H9 (cell line): ENCODE results near the gene TNIK. TPM values are rescaled to one million over a fixed set of nuclear protein-coding genes. Genes with fewer than 3 reads are reported as not detected.

Experiments
- DNase-seq: peaks from one replicate; pipeline ENCODE4 v3.0.0-alpha.2; 2017
- H2AFZ ChIP-seq: one replicate; pipeline ENCODE4 v1.6.1; 2013; ENCODE audit warnings: mild to moderate bottlenecking, low read length, control low read depth, moderate library complexity
- H2AK5ac ChIP-seq: 2 replicates; pipeline ENCODE4 v1.6.1; 2013; ENCODE audit warnings: low read length, control low read depth, mixed read lengths; ENCODE audit not compliant: insufficient read length
- H2BK120ac ChIP-seq: one replicate; pipeline ENCODE4 v1.6.1; 2013; ENCODE audit warnings: low read depth, mild to moderate bottlenecking, low read length, control low read depth, inconsistent platforms; ENCODE audit not compliant: poor library complexity, severe bottlenecking
- H2BK12ac ChIP-seq: 2 replicates; pipeline ENCODE4 v1.6.1; 2013; ENCODE audit warnings: low read length, control low read depth, mixed read lengths, low read depth; ENCODE audit not compliant: insufficient read length
- H2BK15ac ChIP-seq: 2 replicates; pipeline ENCODE4 v1.6.1; 2013; ENCODE audit warnings: low read depth, low read length, control low read depth
- H2BK20ac ChIP-seq: one replicate; pipeline ENCODE4 v1.6.1; 2013; ENCODE audit warnings: low read depth, mild to moderate bottlenecking, low read length, control low read depth, inconsistent platforms; ENCODE audit not compliant: poor library complexity, severe bottlenecking
- H2BK5ac ChIP-seq: 2 replicates; pipeline ENCODE4 v1.6.1; 2013; ENCODE audit warnings: low read length, control low read depth, mixed read lengths; ENCODE audit not compliant: insufficient read length
- H3K14ac ChIP-seq: 2 replicates; pipeline ENCODE4 v1.6.1; 2013; ENCODE audit warnings: low read length, control low read depth; ENCODE audit not compliant: insufficient read depth
- H3K18ac ChIP-seq: 2 replicates; pipeline ENCODE4 v1.6.1; 2013; ENCODE audit warnings: low read depth, mild to moderate bottlenecking, mixed read lengths, low read length, control low read depth; ENCODE audit not compliant: insufficient read length
- H3K23ac ChIP-seq: 2 replicates; pipeline ENCODE4 v1.6.1; 2013; ENCODE audit warnings: low read length, control low read depth, mixed read lengths, low read depth; ENCODE audit not compliant: insufficient read length
- H3K23me2 ChIP-seq: 2 replicates; pipeline ENCODE4 v1.6.1; 2013; ENCODE audit warnings: low read depth, mild to moderate bottlenecking, mixed read lengths, low read length, control low read depth; ENCODE audit not compliant: insufficient read length, poor library complexity, severe bottlenecking
- H3K27ac ChIP-seq: 2 replicates; pipeline ENCODE4 v1.5.1; 2013; ENCODE audit warnings: low read length, control low read depth, mixed read lengths, low read depth; ENCODE audit not compliant: insufficient read length
- H3K27me3 ChIP-seq: 2 replicates; pipeline ENCODE4 v1.6.1; 2013; ENCODE audit warnings: low read length, control low read depth, inconsistent platforms; ENCODE audit not compliant: insufficient read depth
- H3K4ac ChIP-seq: 2 replicates; pipeline ENCODE4 v1.6.1; 2013; ENCODE audit warnings: low read depth, mild to moderate bottlenecking, control low read depth, inconsistent platforms, low read length, moderate library complexity
- H3K4me1 ChIP-seq: 2 replicates; pipeline ENCODE4 v1.6.1; 2013; ENCODE audit warnings: low read length, control low read depth, inconsistent platforms; ENCODE audit not compliant: insufficient read depth
- H3K4me2 ChIP-seq: 2 replicates; pipeline ENCODE4 v1.6.1; 2013; ENCODE audit warnings: low read length, control low read depth, mixed read lengths; ENCODE audit not compliant: insufficient read length, insufficient read depth
- H3K56ac ChIP-seq: 2 replicates; pipeline ENCODE4 v1.6.1; 2013; ENCODE audit warnings: low read depth, mild to moderate bottlenecking, mixed read lengths, low read length, control low read depth; ENCODE audit not compliant: insufficient read length
- H3K79me1 ChIP-seq: 2 replicates; pipeline ENCODE4 v1.6.1; 2013; ENCODE audit warnings: low read depth, mild to moderate bottlenecking, moderate library complexity, low read length, control low read depth, inconsistent platforms; ENCODE audit not compliant: insufficient read depth, poor library complexity, severe bottlenecking
- H3K79me2 ChIP-seq: 2 replicates; pipeline ENCODE4 v1.6.1; 2013; ENCODE audit warnings: low read length, control low read depth, inconsistent platforms; ENCODE audit not compliant: insufficient read depth
- H3K9ac ChIP-seq: 2 replicates; pipeline ENCODE4 v1.6.1; 2013; ENCODE audit warnings: low read length, control low read depth, mixed read lengths; ENCODE audit not compliant: insufficient read length; ENCODE audit errors: extremely low read depth
- H3K9me3 ChIP-seq: one replicate; pipeline ENCODE4 v1.6.1; 2013; ENCODE audit warnings: low read depth, low read length, inconsistent platforms; ENCODE audit not compliant: control insufficient read depth
- H3T11ph ChIP-seq: one replicate; pipeline ENCODE4 v1.6.1; 2013; ENCODE audit warnings: mild to moderate bottlenecking, low read length, control low read depth, inconsistent platforms
- H4K20me1 ChIP-seq: one replicate; pipeline ENCODE4 v1.6.1; 2013; ENCODE audit not compliant: control insufficient read depth, insufficient read length, insufficient read depth
- H4K5ac ChIP-seq: 2 replicates; pipeline ENCODE4 v1.6.1; 2013; ENCODE audit warnings: low read depth, mild to moderate bottlenecking, mixed read lengths, low read length, control low read depth; ENCODE audit not compliant: insufficient read length
- H4K8ac ChIP-seq: replicated peaks from 2 replicates; pipeline ENCODE4 v1.6.1; 2013; ENCODE audit warnings: low read length, control low read depth, mixed read lengths, low read depth; ENCODE audit not compliant: insufficient read length
- H4K91ac ChIP-seq: 2 replicates; pipeline ENCODE4 v1.6.1; 2013; ENCODE audit warnings: low read depth, mild to moderate bottlenecking, moderate library complexity, mixed read lengths, low read length, control low read depth; ENCODE audit not compliant: insufficient read length
- H3K27ac Mint-ChIP-seq, 3 experiments: 2 replicates in 2 of 3; 3 replicates in 1 of 3; pipeline ENCODE4 v1.8.0; 2020 to 2021; ENCODE audit warnings: mixed read lengths in 3 of 3, mild to moderate bottlenecking in 1 of 3, moderate library complexity in 1 of 3
- H3K27me3 Mint-ChIP-seq: 2 replicates; pipeline ENCODE4 v1.8.0; 2021; ENCODE audit warnings: low read depth, mild to moderate bottlenecking, moderate library complexity, mixed read lengths
- H3K36me3 Mint-ChIP-seq, 3 experiments: 2 replicates in 2 of 3; 3 replicates in 1 of 3; pipeline ENCODE4 v1.8.0; 2020 to 2021; ENCODE audit warnings: low read depth in 3 of 3, mixed read lengths in 3 of 3; ENCODE audit not compliant: insufficient read depth in 1 of 3
- H3K4me1 Mint-ChIP-seq, 2 experiments: 2 replicates each; pipeline ENCODE4 v1.8.0; 2020; ENCODE audit warnings: mixed read lengths in 2 of 2
- H3K4me3 Mint-ChIP-seq, 2 experiments: 2 replicates in 1 of 2; 3 replicates in 1 of 2; pipeline ENCODE4 v1.8.0; 2020 to 2021; ENCODE audit warnings: mild to moderate bottlenecking in 2 of 2, mixed read lengths in 2 of 2, moderate library complexity in 1 of 2
- H3K9me3 Mint-ChIP-seq, 2 experiments: 2 replicates in 1 of 2; 3 replicates in 1 of 2; pipeline ENCODE4 v1.8.0; 2020; ENCODE audit warnings: mild to moderate bottlenecking in 2 of 2, mixed read lengths in 2 of 2, moderate library complexity in 1 of 2
- WGBS: extraction: QIAGEN DNeasy Blood & Tissue Kit; methylation state at CpG from one replicate; pipeline ENCODE4 v1.1.7; 2013; ENCODE audit warnings: missing lambda C conversion rate, low lambda C conversion rate, mixed read lengths; ENCODE audit not compliant: insufficient read length; ENCODE audit errors: extremely low coverage; 5-methylcytosine and 5-hydroxymethylcytosine counted together
- total RNA-seq: library from RNA; stranded (reverse); gene quantifications from 2 replicates; pipeline ENCODE4 v1.2.1, GENCODE V29; 2021
- TF ChIP-seq, protein P1 (sequence below): fragments of 200-600 bp; sonication (generic); conservative IDR thresholded peaks from 3 replicates; pipeline ENCODE4 v1.8.0; 2021; ENCODE audit warnings: antibody characterized with exemption, mild to moderate bottlenecking

Gene TNIK
- total RNA-seq, 1 experiment from 2014 or later, result 15.9 TPM

GRCh38 chr3:171353423-171353822, 106.8 kb downstream of the TNIK start:
- H3K14ac ChIP-seq, result no peak overlapping the region
- H3K9me3 Mint-ChIP-seq, result no peaks in the 10 kb centered on the region
- H3K27me3 ChIP-seq, result no peaks in the 10 kb centered on the region
- TF ChIP-seq, protein P1, sequence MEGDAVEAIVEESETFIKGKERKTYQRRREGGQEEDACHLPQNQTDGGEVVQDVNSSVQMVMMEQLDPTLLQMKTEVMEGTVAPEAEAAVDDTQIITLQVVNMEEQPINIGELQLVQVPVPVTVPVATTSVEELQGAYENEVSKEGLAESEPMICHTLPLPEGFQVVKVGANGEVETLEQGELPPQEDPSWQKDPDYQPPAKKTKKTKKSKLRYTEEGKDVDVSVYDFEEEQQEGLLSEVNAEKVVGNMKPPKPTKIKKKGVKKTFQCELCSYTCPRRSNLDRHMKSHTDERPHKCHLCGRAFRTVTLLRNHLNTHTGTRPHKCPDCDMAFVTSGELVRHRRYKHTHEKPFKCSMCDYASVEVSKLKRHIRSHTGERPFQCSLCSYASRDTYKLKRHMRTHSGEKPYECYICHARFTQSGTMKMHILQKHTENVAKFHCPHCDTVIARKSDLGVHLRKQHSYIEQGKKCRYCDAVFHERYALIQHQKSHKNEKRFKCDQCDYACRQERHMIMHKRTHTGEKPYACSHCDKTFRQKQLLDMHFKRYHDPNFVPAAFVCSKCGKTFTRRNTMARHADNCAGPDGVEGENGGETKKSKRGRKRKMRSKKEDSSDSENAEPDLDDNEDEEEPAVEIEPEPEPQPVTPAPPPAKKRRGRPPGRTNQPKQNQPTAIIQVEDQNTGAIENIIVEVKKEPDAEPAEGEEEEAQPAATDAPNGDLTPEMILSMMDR, result no peak
- H2BK20ac ChIP-seq, result no peak overlapping the region
- H2BK5ac ChIP-seq, result no peak overlapping the region
- no peak overlapping the region for H4K5ac ChIP-seq
- H3K27me3 Mint-ChIP-seq, result no peaks in the 10 kb centered on the region
- no peak overlapping the region for H3K56ac ChIP-seq
- WGBS, result no CpG with 5 or more reads among the region's 4 CpGs
- peaks cover 2% of the 10 kb centered on the region; the same call in 1 of the 2 replicates for H3K79me2 ChIP-seq
- peaks cover 3% of the 10 kb centered on the region; the same call in 1 of the 2 replicates for H3K4me1 ChIP-seq
- H3K27ac Mint-ChIP-seq, result no peak overlapping the region
- H4K91ac ChIP-seq, result no peak overlapping the region
- H3K27ac ChIP-seq, result no peak overlapping the region
- H3K9ac ChIP-seq, result no peak overlapping the region
- H2BK12ac ChIP-seq, result no peak overlapping the region
- H4K8ac ChIP-seq, result no peak overlapping the region
- H4K20me1 ChIP-seq, result no peaks in the 10 kb centered on the region
- H2BK15ac ChIP-seq, result no peak overlapping the region
- H3K4me2 ChIP-seq, result no peak overlapping the region
- H2BK120ac ChIP-seq, result no peak overlapping the region
- no peak overlapping the region for H3K4ac ChIP-seq
- no peak overlapping the region for H3K23ac ChIP-seq
- no peak overlapping the region for H2AK5ac ChIP-seq
- H3K79me1 ChIP-seq, result no peaks in the 10 kb centered on the region
- no peaks in the 10 kb centered on the region for H3K36me3 Mint-ChIP-seq
- no peak overlapping the region for H3T11ph ChIP-seq
- no peak overlapping the region for H3K4me3 Mint-ChIP-seq
- H3K4me1 Mint-ChIP-seq, result peaks cover 20 to 27% of the 10 kb centered on the region in 2 experiments
- H3K23me2 ChIP-seq, result no peaks in the 10 kb centered on the region
- H3K18ac ChIP-seq, result no peak overlapping the region
- no peaks in the 10 kb centered on the region for H3K9me3 ChIP-seq
- no peak overlapping the region for H2AFZ ChIP-seq
- no peak for DNase-seq
